K562 (cell line): ENCODE results near the gene CDK9. TPM values are rescaled to one million over a fixed set of nuclear protein-coding genes. Genes with fewer than 3 reads are reported as not detected.
A peak's percentile ranks its signal among the peaks of the same experiment; 100 is the strongest.

Source experiments
- CEBPG ChIP-seq, 3 experiments: fragments of 200-800 bp in 1 of 3; sonication (Bioruptor generic) in 1 of 3; sonication (generic) in 1 of 3; formaldehyde crosslinking in 1 of 3; IDR thresholded peaks in 2 of 3; conservative IDR thresholded peaks in 1 of 3; 2 replicates each; pipeline versions ENCODE4 v1.6.1 to v1.8.0; 2016 to 2022; ENCODE audit warnings: missing compliant biosample characterization in 2 of 3, missing genetic modification characterization in 2 of 3, mild to moderate bottlenecking in 1 of 3, missing genetic modification reagents in 1 of 3
- CHD1 ChIP-seq: fragments of 200-600 bp; sonication (generic); IDR thresholded peaks from one replicate; pipeline ENCODE4 v1.6.1; 2012; ENCODE audit warnings: mild to moderate bottlenecking, moderate library complexity, low read length, inconsistent platforms
- DLX4 ChIP-seq: fragments of 250-450 bp; sonication (Bioruptor Pico); IDR thresholded peaks from 2 replicates; pipeline ENCODE4 v1.6.1; 2021; ENCODE audit warnings: mild to moderate bottlenecking
- ELK1 ChIP-seq: sonication (generic); formaldehyde crosslinking; IDR thresholded peaks from 2 replicates; pipeline ENCODE4 v1.8.1; 2022; ENCODE audit warnings: missing genetic modification reagents
- FOXJ2 ChIP-seq: fragments of 200-800 bp; sonication (Bioruptor generic); IDR thresholded peaks from 2 replicates; pipeline ENCODE4 v1.6.1; 2016; ENCODE audit warnings: missing genetic modification characterization, missing compliant biosample characterization
- GTF2A2 ChIP-seq: IDR thresholded peaks from 2 replicates; pipeline ENCODE4 v1.6.1; 2016; ENCODE audit warnings: mild to moderate bottlenecking, missing genetic modification characterization, missing compliant biosample characterization
- LEF1 ChIP-seq: fragments of 450-650 bp; IDR thresholded peaks from 2 replicates; pipeline ENCODE4 v1.6.1; 2016; ENCODE audit warnings: mild to moderate bottlenecking
- NRF1 ChIP-seq, 2 experiments: fragments of 450-650 bp; IDR thresholded peaks in 1 of 2; conservative IDR thresholded peaks in 1 of 2; 2 replicates each; pipeline ENCODE4 v1.6.1; 2014; ENCODE audit warnings: mild to moderate bottlenecking in 2 of 2
- POLR3A ChIP-seq: IDR thresholded peaks from 2 replicates; pipeline ENCODE4 v1.6.1; 2011; ENCODE audit warnings: borderline replicate concordance, mild to moderate bottlenecking, moderate library complexity; ENCODE audit not compliant: insufficient read length, insufficient read depth; ENCODE audit errors: extremely low read depth
- RBM14 ChIP-seq: fragments of 200-400 bp; formaldehyde crosslinking; IDR thresholded peaks from 2 replicates; pipeline ENCODE4 v1.6.1; 2018; ENCODE audit warnings: low read depth, mild to moderate bottlenecking, low read length, moderate library complexity, borderline replicate concordance; ENCODE audit not compliant: insufficient read depth
- RBM34 ChIP-seq: fragments of 200-400 bp; formaldehyde crosslinking; IDR thresholded peaks from 2 replicates; pipeline ENCODE4 v1.6.1; 2018; ENCODE audit warnings: low read length, borderline replicate concordance; ENCODE audit not compliant: insufficient read depth
- SAP30 ChIP-seq: fragments of 200-600 bp; sonication (generic); IDR thresholded peaks from 2 replicates; pipeline ENCODE4 v1.6.1; 2012; ENCODE audit warnings: borderline replicate concordance, low read depth, mild to moderate bottlenecking, moderate library complexity, low read length, control low read depth, inconsistent platforms; ENCODE audit not compliant: insufficient read depth, poor library complexity, severe bottlenecking
- SMARCC2 ChIP-seq: fragments of 450-650 bp; IDR thresholded peaks from 2 replicates; pipeline ENCODE4 v1.6.1; 2017; ENCODE audit warnings: antibody characterized with exemption, moderate library complexity, mild to moderate bottlenecking, low read depth
- SREBF1 ChIP-seq: fragments of 150-350 bp; IDR thresholded peaks from 2 replicates; pipeline ENCODE4 v1.6.1; 2014; ENCODE audit warnings: antibody characterized with exemption, low read depth, low read length, borderline replicate concordance
- SRSF7 ChIP-seq: fragments of 200-400 bp; formaldehyde crosslinking; optimal IDR thresholded peaks from 2 replicates; pipeline ENCODE3; 2017; ENCODE audit warnings: mild to moderate bottlenecking, low read depth, low read length
- ZEB2 ChIP-seq: fragments of 450-650 bp; IDR thresholded peaks from 2 replicates; pipeline ENCODE4 v1.6.1; 2016
- ZKSCAN1 ChIP-seq: fragments of 150-350 bp; IDR thresholded peaks from 2 replicates; pipeline ENCODE4 v1.6.1; 2016; ENCODE audit warnings: low read depth, low read length
- ZNF146 ChIP-seq: IDR thresholded peaks from one replicate; pipeline ENCODE4 v1.6.1; 2018; ENCODE audit warnings: missing compliant biosample characterization; ENCODE audit not compliant: unreplicated experiment
- ZNF511 ChIP-seq: sonication (generic); formaldehyde crosslinking; IDR thresholded peaks from 2 replicates; pipeline ENCODE4 v1.8.0; 2022; ENCODE audit warnings: mild to moderate bottlenecking, missing genetic modification reagents
- ZNF707 ChIP-seq: fragments of 250-450 bp; sonication (Bioruptor Pico); conservative IDR thresholded peaks from 2 replicates; pipeline ENCODE4 v1.8.0; 2022; ENCODE audit warnings: inconsistent platforms, mild to moderate bottlenecking, moderate library complexity
- ZNF830 ChIP-seq: fragments of 250-450 bp; sonication (Bioruptor Pico); IDR thresholded peaks from 2 replicates; pipeline ENCODE4 v1.5.0; 2021; ENCODE audit warnings: mild to moderate bottlenecking
- polyA plus RNA-seq, 8 experiments: library from polyadenylated mRNA; depleted of rRNA in 4 of 8; stranded (reverse) in 5 of 8; unstranded in 3 of 8; fragments of >200 nt; fragmentation: Nextera tagmentation in 2 of 8; fragmentation: Illumina TruSeq in 1 of 8; extraction: Ambion mirVana in 2 of 8; extraction: Trizol in 1 of 8; gene quantifications; 2 replicates each; pipeline versions ENCODE4 v1.2.1 to v1.2.3, GENCODE V29; 2011 to 2014; ENCODE audit warnings: inconsistent platforms in 1 of 8, missing spikeins in 1 of 8
- total RNA-seq, 7 experiments: library from RNA; depleted of rRNA in 6 of 7; stranded (reverse); fragments of >200 nt in 6 of 7; fragmentation: Illumina TruSeq in 2 of 7; extraction: Trizol in 2 of 7; gene quantifications; 2 replicates each; pipeline versions ENCODE4 v1.2.1 to v1.2.3, GENCODE V29; 2011 to 2021; ENCODE audit warnings: low replicate concordance in 1 of 7
- TF ChIP-seq, protein P1 (sequence below): IDR thresholded peaks from 2 replicates; pipeline ENCODE4 v1.6.1; 2011; ENCODE audit warnings: borderline replicate concordance, low read depth, mild to moderate bottlenecking, moderate library complexity, low read length; ENCODE audit not compliant: insufficient read depth, poor library complexity, severe bottlenecking

CDK9 gene
- total and polyA plus RNA-seq, 9 of the 15 experiments (the other 6 are each of a cell fraction or from before 2014, with no cell fraction given), result 4.2 to 78.6 (median 33.0) TPM

GRCh38 chr9:127785023-127785932 is 556 bp upstream of the CDK9 start (continued):
- TF ChIP-seq ZEB2 (no peak), NRF1 (conservative IDR thresholded peaks at IDR 0.05 in 1 of 2, IDR thresholded peaks at IDR 0.05 in 1 of 2) (no peak), GTF2A2 (tag) (no peak), SMARCC2 (no peak), ZKSCAN1 (no peak), SAP30 (no peak), CHD1 (no peak), ZNF830 (no peak), LEF1 (no peak), FOXJ2 (no peak), ZNF146 (CRISPR knock-in tag) (no peak), CEBPG (CRISPR knock-in tag; IDR thresholded peaks at IDR 0.05) (no peak), CEBPG (tag; conservative IDR thresholded peaks at IDR 0.05 in 1 of 2, IDR thresholded peaks at IDR 0.05 in 1 of 2) (no peak), ELK1 (CRISPR knock-in tag) (no peak), POLR3A (no peak), SREBF1 (no peak), DLX4 (CRISPR knock-in tag) (no peak), ZNF707 (no peak), SRSF7 (no peak), RBM14 (no peak), RBM34 (no peak), ZNF511 (CRISPR knock-in tag) (no peak)
- TF ChIP-seq, protein P1, sequence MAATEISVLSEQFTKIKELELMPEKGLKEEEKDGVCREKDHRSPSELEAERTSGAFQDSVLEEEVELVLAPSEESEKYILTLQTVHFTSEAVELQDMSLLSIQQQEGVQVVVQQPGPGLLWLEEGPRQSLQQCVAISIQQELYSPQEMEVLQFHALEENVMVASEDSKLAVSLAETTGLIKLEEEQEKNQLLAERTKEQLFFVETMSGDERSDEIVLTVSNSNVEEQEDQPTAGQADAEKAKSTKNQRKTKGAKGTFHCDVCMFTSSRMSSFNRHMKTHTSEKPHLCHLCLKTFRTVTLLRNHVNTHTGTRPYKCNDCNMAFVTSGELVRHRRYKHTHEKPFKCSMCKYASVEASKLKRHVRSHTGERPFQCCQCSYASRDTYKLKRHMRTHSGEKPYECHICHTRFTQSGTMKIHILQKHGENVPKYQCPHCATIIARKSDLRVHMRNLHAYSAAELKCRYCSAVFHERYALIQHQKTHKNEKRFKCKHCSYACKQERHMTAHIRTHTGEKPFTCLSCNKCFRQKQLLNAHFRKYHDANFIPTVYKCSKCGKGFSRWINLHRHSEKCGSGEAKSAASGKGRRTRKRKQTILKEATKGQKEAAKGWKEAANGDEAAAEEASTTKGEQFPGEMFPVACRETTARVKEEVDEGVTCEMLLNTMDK, result peak; percentile 33
